MG63 (cell line): ENCODE data around the gene HMG20B. TPM values are rescaled to one million over a fixed set of nuclear protein-coding genes. Genes with fewer than 3 reads are reported as not detected.

Experiments used
- DNase-seq: peaks from one replicate; pipeline ENCODE4 v3.0.0-alpha.2; 2020
- H3K27me3 ChIP-seq: fragments of 250-450 bp; sonication (Bioruptor Pico); 2 replicates; pipeline ENCODE4 v1.5.1; 2020; ENCODE audit warnings: mild to moderate bottlenecking, moderate library complexity
- H3K36me3 ChIP-seq: fragments of 250-450 bp; sonication (Bioruptor Pico); 2 replicates; pipeline ENCODE4 v1.5.1; 2020; ENCODE audit warnings: mild to moderate bottlenecking, moderate library complexity
- H3K4me3 ChIP-seq: fragments of 250-450 bp; sonication (Bioruptor Pico); 2 replicates; pipeline ENCODE4 v1.5.1; 2020; ENCODE audit warnings: mild to moderate bottlenecking, moderate library complexity
- H3K9me3 ChIP-seq: fragments of 250-450 bp; sonication (Bioruptor Pico); 2 replicates; pipeline ENCODE4 v1.5.1; 2020; ENCODE audit warnings: mild to moderate bottlenecking, moderate library complexity
- total RNA-seq: library from RNA; depleted of rRNA; stranded (reverse); fragments of >200 nt; shearing (Covaris generic); gene quantifications from 2 replicates; pipeline ENCODE4 v1.2.3, GENCODE V29; 2014; ENCODE audit warnings: low replicate concordance; rRNA removed

HMG20B gene
- total RNA-seq, 1 experiment from 2014 or later: 42.5 TPM

- no peaks in the 10 kb centered on the region for H3K36me3 ChIP-seq
- no peak for DNase-seq
- H3K27me3 ChIP-seq: no peaks in the 10 kb centered on the region
- no peaks in the 10 kb centered on the region for H3K9me3 ChIP-seq
- H3K4me3 ChIP-seq: no peak overlapping the region
Measured at GRCh38 chr19:3618144-3618810, 45.5 kb downstream of the HMG20B start.

- no peak overlapping the region for H3K4me3 ChIP-seq
- H3K36me3 ChIP-seq: no peaks in the 10 kb centered on the region
- no peak for DNase-seq
- H3K9me3 ChIP-seq: no peaks in the 10 kb centered on the region
- H3K27me3 ChIP-seq: no peaks in the 10 kb centered on the region
Measured at GRCh38 chr19:3618811-3619630, 46.3 kb downstream of the HMG20B start.

GRCh38 chr19:3619631-3620012 lies 46.9 kb downstream of the HMG20B start:
- H3K4me3 ChIP-seq: no peak overlapping the region
- no peaks in the 10 kb centered on the region for H3K36me3 ChIP-seq
- no peaks in the 10 kb centered on the region for H3K9me3 ChIP-seq
- DNase-seq: no peak
- H3K27me3 ChIP-seq: no peaks in the 10 kb centered on the region

- DNase-seq: no peak
- Histone ChIP-seq H3K36me3 (no peaks in the 10 kb centered on the region), H3K9me3 (no peaks in the 10 kb centered on the region), H3K4me3 (no peak overlapping the region), H3K27me3 (no peaks in the 10 kb centered on the region)
Measured at GRCh38 chr19:3620145-3620816, 47.5 kb downstream of the HMG20B start.

- DNase-seq: no peak
- H3K27me3 ChIP-seq: no peaks in the 10 kb centered on the region
- no peaks in the 10 kb centered on the region for H3K36me3 ChIP-seq
- H3K9me3 ChIP-seq: no peaks in the 10 kb centered on the region
- no peak overlapping the region for H3K4me3 ChIP-seq
Measured at GRCh38 chr19:3620817-3621547, 48.2 kb downstream of the HMG20B start.

GRCh38 chr19:3621689-3622088 lies 48.9 kb downstream of the HMG20B start:
- no peak for DNase-seq
- Histone ChIP-seq H3K4me3 (no peak overlapping the region), H3K36me3 (no peaks in the 10 kb centered on the region), H3K27me3 (no peaks in the 10 kb centered on the region), H3K9me3 (no peaks in the 10 kb centered on the region)

GRCh38 chr19:3622224-3622623 lies 49.5 kb downstream of the HMG20B start:
- DNase-seq: no peak
- H3K4me3 ChIP-seq: no peak overlapping the region
- no peaks in the 10 kb centered on the region for H3K27me3 ChIP-seq
- no peaks in the 10 kb centered on the region for H3K9me3 ChIP-seq
- H3K36me3 ChIP-seq: no peaks in the 10 kb centered on the region

- no peaks in the 10 kb centered on the region for H3K27me3 ChIP-seq
- H3K36me3 ChIP-seq: no peaks in the 10 kb centered on the region
- no peak for DNase-seq
- no peaks in the 10 kb centered on the region for H3K9me3 ChIP-seq
- H3K4me3 ChIP-seq: no peak overlapping the region
Measured at GRCh38 chr19:3623716-3624115, 51.0 kb downstream of the HMG20B start.

- no peak for DNase-seq
- peak overlapping the region; percentile 91 for H3K4me3 ChIP-seq
- H3K36me3 ChIP-seq: no peaks in the 10 kb centered on the region
- H3K9me3 ChIP-seq: no peaks in the 10 kb centered on the region
- H3K27me3 ChIP-seq: no peaks in the 10 kb centered on the region
Measured at GRCh38 chr19:3625996-3626472, 53.3 kb downstream of the HMG20B start.

GRCh38 chr19:3626473-3627350 lies 54.0 kb downstream of the HMG20B start, which contains the start of gene CACTIN:
Gene CACTIN, minus strand, starts transcription at chr19:3626790. Its CDS starts 28 bp downstream, at chr19:3626762.
- Histone ChIP-seq H3K27me3 (no peaks in the 10 kb centered on the region), H3K36me3 (no peaks in the 10 kb centered on the region), H3K9me3 (no peaks in the 10 kb centered on the region), H3K4me3 (peak within 1 kb of the TSS; percentile 91)
- DNase-seq: peak; percentile 96

- no peak for DNase-seq
- Histone ChIP-seq H3K4me3 (peak overlapping the region; percentile 91), H3K27me3 (no peaks in the 10 kb centered on the region), H3K9me3 (no peaks in the 10 kb centered on the region), H3K36me3 (no peaks in the 10 kb centered on the region)
Measured at GRCh38 chr19:3627351-3627723, 54.6 kb downstream of the HMG20B start.

Other genes starting within 250 kb of the HMG20B start
- 1.7 and 14.1 TPM in 2 replicates for gene NFIC, start 206.4 kb upstream of the HMG20B start, total RNA-seq
- not detected in 2 replicates for gene SMIM24, start 92.4 kb upstream of the HMG20B start, total RNA-seq
- gene SMIM44, start 89.5 kb upstream of the HMG20B start, total RNA-seq: not detected in 2 replicates
- gene DOHH, start 72.3 kb upstream of the HMG20B start, total RNA-seq: 20.8 and 34.5 TPM in 2 replicates
- 20.8 and 31.1 TPM in 2 replicates for gene FZR1, start 66.6 kb upstream of the HMG20B start, total RNA-seq
- gene TEKTIP1, start 33.8 kb upstream of the HMG20B start, total RNA-seq: not detected in 2 replicates
- gene MFSD12, start 15.4 kb upstream of the HMG20B start, total RNA-seq: 17.6 and 26.4 TPM in 2 replicates
- gene GIPC3, start 12.5 kb downstream of the HMG20B start, total RNA-seq: not detected in 2 replicates
- gene TBXA2R, start 33.9 kb downstream of the HMG20B start, total RNA-seq: 1.9 and 2.1 TPM in 2 replicates
- gene CACTIN, start 53.8 kb downstream of the HMG20B start, total RNA-seq: 13.1 and 25.3 TPM in 2 replicates
- 2.8 and 5.6 TPM in 2 replicates for gene PIP5K1C, start 127.5 kb downstream of the HMG20B start, total RNA-seq
- gene TJP3, start 135.4 kb downstream of the HMG20B start, total RNA-seq: not detected in 2 replicates
- gene APBA3, start 188.7 kb downstream of the HMG20B start, total RNA-seq: 1.4 and 10.1 TPM in 2 replicates
- 47.0 and 55.4 TPM in 2 replicates for gene MRPL54, start 189.7 kb downstream of the HMG20B start, total RNA-seq
- not detected in 2 replicates for gene RAX2, start 199.3 kb downstream of the HMG20B start, total RNA-seq
- 0.69 and 3.9 TPM in 2 replicates for gene MATK, start 213.4 kb downstream of the HMG20B start, total RNA-seq